Measurements from ENCODE around the gene IFI27L1.

IFI27L1 gene

GRCh38 chr14:94043756-94044475 lies 37.2 kb upstream of the IFI27L1 start:
- no peak overlapping the region for H3K4me3 ChIP-seq (ENCODE audit: low read depth, low read length)
- TF ChIP-seq CTCF (IDR thresholded peaks at IDR 0.05; ENCODE audit: control insufficient read depth, extremely low read depth, insufficient read depth): no peak
- no peak for DNase-seq (ENCODE audit: low read depth)

- no peak for DNase-seq (ENCODE audit: low read depth)
- no peak overlapping the region for H3K4me3 ChIP-seq (ENCODE audit: low read depth, low read length)
- no peak for TF ChIP-seq CTCF (IDR thresholded peaks at IDR 0.05; ENCODE audit: control insufficient read depth, extremely low read depth, insufficient read depth)
Measured at GRCh38 chr14:94044476-94045091, 36.5 kb upstream of the IFI27L1 start.

GRCh38 chr14:94045101-94045500 lies 36.0 kb upstream of the IFI27L1 start:
- no peak for TF ChIP-seq CTCF (IDR thresholded peaks at IDR 0.05; ENCODE audit: control insufficient read depth, extremely low read depth, insufficient read depth)
- H3K4me3 ChIP-seq (ENCODE audit: low read depth, low read length): no peak overlapping the region
- no peak for DNase-seq (ENCODE audit: low read depth)

- no peak for DNase-seq (ENCODE audit: low read depth)
- no peak for TF ChIP-seq CTCF (IDR thresholded peaks at IDR 0.05; ENCODE audit: control insufficient read depth, extremely low read depth, insufficient read depth)
- H3K4me3 ChIP-seq (ENCODE audit: low read depth, low read length): no peak overlapping the region
Measured at GRCh38 chr14:94045563-94046345, 35.4 kb upstream of the IFI27L1 start.

GRCh38 chr14:94046696-94047250 lies 34.3 kb upstream of the IFI27L1 start:
- TF ChIP-seq CTCF (IDR thresholded peaks at IDR 0.05; ENCODE audit: control insufficient read depth, extremely low read depth, insufficient read depth): no peak
- H3K4me3 ChIP-seq (ENCODE audit: low read depth, low read length): no peak overlapping the region
- DNase-seq (ENCODE audit: low read depth): no peak

GRCh38 chr14:94047581-94047980 lies 33.5 kb upstream of the IFI27L1 start:
- no peak for DNase-seq (ENCODE audit: low read depth)
- H3K4me3 ChIP-seq (ENCODE audit: low read depth, low read length): no peak overlapping the region
- TF ChIP-seq CTCF (IDR thresholded peaks at IDR 0.05; ENCODE audit: control insufficient read depth, extremely low read depth, insufficient read depth): no peak

Data from LNCaP clone FGC (cell line).